SU-DHL-6 (cell line): Measurements from ENCODE around the gene ATP2A2.

ENCODE experiments used
- H2AFZ ChIP-seq: fragments of 200-600 bp; sonication (generic); 2 replicates; pipeline ENCODE4 v1.6.1; 2014; ENCODE audit warnings: low read depth, mild to moderate bottlenecking, moderate library complexity, mixed read lengths, antibody characterized with exemption, low read length; ENCODE audit not compliant: severe bottlenecking
- H3F3A ChIP-seq: fragments of 200-600 bp; shearing (Covaris generic); 2 replicates; pipeline ENCODE4 v1.6.0; 2016; ENCODE audit warnings: antibody characterized with exemption, mild to moderate bottlenecking; ENCODE audit not compliant: insufficient read depth
- H3K27ac ChIP-seq: fragments of 200-600 bp; sonication (generic); 2 replicates; pipeline ENCODE4 v1.5.1; 2016; ENCODE audit warnings: low read depth, mild to moderate bottlenecking, low read length, moderate library complexity, mixed read lengths
- H3K27me3 ChIP-seq: fragments of 200-600 bp; sonication (generic), shearing (Covaris generic); 2 replicates; pipeline ENCODE4 v1.6.0; 2014; ENCODE audit warnings: mild to moderate bottlenecking, low read length
- H3K36me3 ChIP-seq: fragments of 200-600 bp; sonication (generic); 2 replicates; pipeline ENCODE4 v1.6.1; 2014; ENCODE audit warnings: mild to moderate bottlenecking, low read length, mixed read lengths
- H3K4me2 ChIP-seq: fragments of 300-600, 200-600 bp; shearing (Covaris generic), sonication (generic); 2 replicates; pipeline ENCODE4 v1.6.0; 2014; ENCODE audit warnings: low read length, low read depth, mild to moderate bottlenecking; ENCODE audit not compliant: poor library complexity, severe bottlenecking
- H3K4me3 ChIP-seq: fragments of 200-600 bp; sonication (generic); 2 replicates; pipeline ENCODE4 v1.5.1; 2014; ENCODE audit warnings: antibody characterized with exemption, low read length, mild to moderate bottlenecking, mixed read lengths; ENCODE audit not compliant: insufficient read depth, poor library complexity, severe bottlenecking
- H3K79me2 ChIP-seq: fragments of 200-600 bp; sonication (generic); 2 replicates; pipeline ENCODE4 v1.6.1; 2014; ENCODE audit warnings: mild to moderate bottlenecking, low read length, moderate library complexity; ENCODE audit not compliant: insufficient read depth
- H3K9ac ChIP-seq: fragments of 200-600 bp; sonication (generic); 2 replicates; pipeline ENCODE4 v1.7.0; 2014; ENCODE audit warnings: mild to moderate bottlenecking, low read length
- H3K9me2 ChIP-seq: fragments of 200-600 bp; sonication (generic); replicated peaks from 2 replicates; pipeline ENCODE4 v1.6.1; 2014; ENCODE audit warnings: low read length; ENCODE audit not compliant: insufficient read depth
- H3K9me3 ChIP-seq: fragments of 200-600 bp; sonication (generic); 2 replicates; pipeline ENCODE4 v1.6.1; 2014; ENCODE audit warnings: low read length, mixed read lengths; ENCODE audit not compliant: insufficient read depth
- H4K20me1 ChIP-seq: fragments of 200-600 bp; sonication (generic); 2 replicates; pipeline ENCODE4 v1.6.1; 2014; ENCODE audit warnings: low read depth, mild to moderate bottlenecking, antibody characterized with exemption, low read length, moderate library complexity, mixed read lengths
- EZH2phosphoT487 ChIP-seq: fragments of 200-600 bp; sonication (generic), shearing (Covaris generic); conservative IDR thresholded peaks from 2 replicates; pipeline ENCODE4 v1.6.1; 2018; ENCODE audit warnings: mild to moderate bottlenecking, antibody characterized with exemption, low read length, moderate library complexity, mixed read lengths
- TF ChIP-seq, protein P1 (sequence below): fragments of 200-600 bp; sonication (generic); IDR thresholded peaks from one replicate; pipeline ENCODE4 v1.5.1; 2017; ENCODE audit warnings: antibody characterized with exemption, mild to moderate bottlenecking, low read length, moderate library complexity; ENCODE audit not compliant: insufficient read depth, poor library complexity, severe bottlenecking

The ATP2A2 gene

DNA sequence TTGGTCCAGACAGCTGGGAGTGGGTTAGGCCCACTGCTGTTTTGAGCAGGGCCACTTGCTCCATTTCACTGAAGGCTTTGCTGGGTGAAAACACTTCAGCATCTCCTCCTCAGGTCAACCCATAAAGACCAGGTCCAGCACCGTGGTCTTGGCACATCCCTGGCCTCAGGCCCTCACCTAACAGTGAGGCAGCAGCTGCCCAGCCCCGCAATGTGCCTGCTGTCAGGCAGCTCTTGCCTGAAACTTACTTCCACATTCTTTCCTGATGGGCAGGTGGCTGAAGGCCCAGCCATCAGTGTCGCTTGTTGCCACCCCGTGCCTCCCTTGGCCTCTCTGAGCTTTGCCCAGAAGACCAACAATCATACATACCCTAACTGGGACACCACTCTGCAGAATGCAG is 68.0 kb downstream of the ATP2A2 start:
- Histone ChIP-seq H3K4me2 (no peak overlapping the region), H3K79me2 (no peaks in the 10 kb centered on the region), H2AFZ (no peak overlapping the region), H3F3A (peaks cover 28% of the 10 kb centered on the region; the same call in 1 of the 2 replicates), H3K27ac (no peak overlapping the region), H3K36me3 (peaks cover 32% of the 10 kb centered on the region), H3K27me3 (no peaks in the 10 kb centered on the region), H3K9me2 (no peaks in the 10 kb centered on the region), H3K9ac (no peak overlapping the region), H3K9me3 (no peaks in the 10 kb centered on the region), H4K20me1 (no peaks in the 10 kb centered on the region; the same call in 1 of the 2 replicates), H3K4me3 (no peak overlapping the region)
- TF ChIP-seq, protein P1, sequence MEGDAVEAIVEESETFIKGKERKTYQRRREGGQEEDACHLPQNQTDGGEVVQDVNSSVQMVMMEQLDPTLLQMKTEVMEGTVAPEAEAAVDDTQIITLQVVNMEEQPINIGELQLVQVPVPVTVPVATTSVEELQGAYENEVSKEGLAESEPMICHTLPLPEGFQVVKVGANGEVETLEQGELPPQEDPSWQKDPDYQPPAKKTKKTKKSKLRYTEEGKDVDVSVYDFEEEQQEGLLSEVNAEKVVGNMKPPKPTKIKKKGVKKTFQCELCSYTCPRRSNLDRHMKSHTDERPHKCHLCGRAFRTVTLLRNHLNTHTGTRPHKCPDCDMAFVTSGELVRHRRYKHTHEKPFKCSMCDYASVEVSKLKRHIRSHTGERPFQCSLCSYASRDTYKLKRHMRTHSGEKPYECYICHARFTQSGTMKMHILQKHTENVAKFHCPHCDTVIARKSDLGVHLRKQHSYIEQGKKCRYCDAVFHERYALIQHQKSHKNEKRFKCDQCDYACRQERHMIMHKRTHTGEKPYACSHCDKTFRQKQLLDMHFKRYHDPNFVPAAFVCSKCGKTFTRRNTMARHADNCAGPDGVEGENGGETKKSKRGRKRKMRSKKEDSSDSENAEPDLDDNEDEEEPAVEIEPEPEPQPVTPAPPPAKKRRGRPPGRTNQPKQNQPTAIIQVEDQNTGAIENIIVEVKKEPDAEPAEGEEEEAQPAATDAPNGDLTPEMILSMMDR = no peak
- TF ChIP-seq EZH2phosphoT487 = no peak

DNA sequence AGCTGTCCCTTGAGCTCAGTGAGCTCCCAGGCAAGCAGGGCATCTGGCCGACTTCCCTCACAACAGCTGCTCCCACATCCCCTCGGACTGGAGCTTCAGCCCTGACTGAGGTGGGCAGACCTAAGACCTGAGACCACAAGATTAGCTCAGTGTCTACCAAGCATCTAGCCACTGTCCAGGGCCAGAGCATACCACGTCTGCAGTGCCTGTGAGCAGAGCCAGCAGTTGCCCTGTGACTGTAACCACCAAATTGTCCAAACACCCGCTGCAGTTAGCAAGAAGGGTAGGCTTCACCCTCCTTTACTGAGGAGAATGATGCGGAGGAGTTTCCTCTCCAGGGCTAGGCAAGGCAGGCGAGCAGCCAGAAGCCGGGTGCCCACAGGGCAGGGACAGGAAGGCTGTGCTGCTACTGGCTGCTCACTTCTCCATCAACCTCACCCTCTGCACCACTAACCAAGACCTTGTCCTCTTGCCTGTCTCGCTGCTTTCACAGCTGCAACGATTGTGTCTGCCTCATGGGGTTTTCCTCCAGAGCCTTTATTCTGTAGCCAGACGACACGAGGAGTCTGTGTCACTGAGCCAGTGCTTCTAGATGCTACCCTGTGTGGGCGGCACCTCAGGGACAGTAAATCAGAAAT is 68.6 kb downstream of the ATP2A2 start:
- H4K20me1 ChIP-seq = no peaks in the 10 kb centered on the region
- no peak overlapping the region for H3K9ac ChIP-seq
- no peaks in the 10 kb centered on the region for H3K9me3 ChIP-seq
- H3K4me2 ChIP-seq = no peak overlapping the region
- H3K9me2 ChIP-seq = no peaks in the 10 kb centered on the region
- no peaks in the 10 kb centered on the region for H3K27me3 ChIP-seq
- H3K4me3 ChIP-seq = no peak overlapping the region
- H3K36me3 ChIP-seq = peaks cover 26% of the 10 kb centered on the region
- H3F3A ChIP-seq = peaks cover 28% of the 10 kb centered on the region; the same call in 1 of the 2 replicates
- H3K27ac ChIP-seq = no peak overlapping the region
- H3K79me2 ChIP-seq = no peaks in the 10 kb centered on the region
- TF ChIP-seq, protein P1 = no peak
- no peak for TF ChIP-seq EZH2phosphoT487
- H2AFZ ChIP-seq = no peak overlapping the region

DNA sequence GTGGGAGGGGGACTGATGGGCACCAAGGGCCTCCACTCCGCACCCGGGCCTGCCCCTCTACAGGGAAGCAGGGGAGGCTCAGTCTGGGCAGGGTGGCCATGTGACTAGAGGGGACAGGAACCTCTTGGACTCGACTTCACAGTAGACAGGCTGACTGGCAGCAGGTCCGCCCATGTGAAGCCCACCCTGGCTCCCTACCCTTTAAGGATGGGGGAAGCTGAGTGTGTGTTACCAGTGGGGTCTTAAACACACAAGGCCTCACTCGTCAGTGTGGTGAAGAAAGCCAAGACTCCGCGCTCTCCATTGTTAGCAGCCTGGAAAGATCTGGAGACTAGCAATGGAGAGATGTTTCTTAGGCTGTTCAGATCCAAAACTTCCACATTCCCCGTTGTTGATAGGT is 70.1 kb downstream of the ATP2A2 start:
- Histone ChIP-seq H4K20me1 (no peaks in the 10 kb centered on the region), H2AFZ (no peak overlapping the region), H3K9ac (no peak overlapping the region), H3K79me2 (no peaks in the 10 kb centered on the region), H3K36me3 (peaks cover 15% of the 10 kb centered on the region; the same call in 1 of the 2 replicates), H3K27ac (no peak overlapping the region), H3K27me3 (no peaks in the 10 kb centered on the region), H3K9me3 (no peaks in the 10 kb centered on the region), H3K9me2 (no peaks in the 10 kb centered on the region), H3F3A (peaks cover 28% of the 10 kb centered on the region; the same call in 1 of the 2 replicates), H3K4me2 (no peak overlapping the region), H3K4me3 (no peak overlapping the region)
- TF ChIP-seq, protein P1 = no peak
- no peak for TF ChIP-seq EZH2phosphoT487
